MM.1S (cell line): ENCODE results near the gene RAB31.

Experiments used
- EZH2phosphoT487 ChIP-seq: fragments of 300-600 bp; sonication (generic); IDR thresholded peaks from 2 replicates; pipeline ENCODE4 v1.6.1; 2018; ENCODE audit warnings: antibody characterized with exemption, low read length
- TF ChIP-seq, protein P1 (sequence below): fragments of 300-600 bp; sonication (generic); IDR thresholded peaks from 2 replicates; pipeline ENCODE4 v1.5.1; 2016; ENCODE audit warnings: antibody characterized with exemption, low read length, mixed read lengths

DNA sequence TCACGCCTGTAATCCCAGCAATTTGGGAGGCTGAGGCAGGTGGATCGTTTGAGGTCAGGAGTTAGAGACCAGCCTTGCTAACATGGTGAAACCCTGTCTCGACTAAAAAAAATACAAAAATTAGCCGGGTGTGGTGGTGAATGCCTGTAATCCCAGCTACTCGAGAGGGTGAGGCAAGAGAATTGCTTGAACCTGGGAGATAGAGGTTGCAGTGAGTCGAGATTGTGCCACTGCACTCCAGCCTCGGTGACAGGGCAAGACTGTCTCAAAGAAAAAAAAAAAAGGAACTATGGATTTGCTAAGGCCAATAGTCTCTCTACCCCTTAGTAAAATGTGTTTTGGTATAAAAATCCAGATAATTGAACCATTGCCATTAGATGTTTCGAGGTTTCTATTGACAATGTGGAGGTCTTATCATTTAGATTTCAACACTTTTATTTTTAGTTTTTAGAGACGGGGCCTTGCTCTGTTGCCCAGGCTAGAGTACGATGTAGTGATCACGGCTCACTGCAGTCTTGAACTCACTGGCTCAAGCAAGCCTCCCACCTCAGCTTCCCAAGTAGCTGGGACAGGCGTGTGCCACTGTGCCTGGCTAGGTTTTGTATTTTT is 176.5 kb downstream of the RAB31 start:
- TF ChIP-seq, protein P1, sequence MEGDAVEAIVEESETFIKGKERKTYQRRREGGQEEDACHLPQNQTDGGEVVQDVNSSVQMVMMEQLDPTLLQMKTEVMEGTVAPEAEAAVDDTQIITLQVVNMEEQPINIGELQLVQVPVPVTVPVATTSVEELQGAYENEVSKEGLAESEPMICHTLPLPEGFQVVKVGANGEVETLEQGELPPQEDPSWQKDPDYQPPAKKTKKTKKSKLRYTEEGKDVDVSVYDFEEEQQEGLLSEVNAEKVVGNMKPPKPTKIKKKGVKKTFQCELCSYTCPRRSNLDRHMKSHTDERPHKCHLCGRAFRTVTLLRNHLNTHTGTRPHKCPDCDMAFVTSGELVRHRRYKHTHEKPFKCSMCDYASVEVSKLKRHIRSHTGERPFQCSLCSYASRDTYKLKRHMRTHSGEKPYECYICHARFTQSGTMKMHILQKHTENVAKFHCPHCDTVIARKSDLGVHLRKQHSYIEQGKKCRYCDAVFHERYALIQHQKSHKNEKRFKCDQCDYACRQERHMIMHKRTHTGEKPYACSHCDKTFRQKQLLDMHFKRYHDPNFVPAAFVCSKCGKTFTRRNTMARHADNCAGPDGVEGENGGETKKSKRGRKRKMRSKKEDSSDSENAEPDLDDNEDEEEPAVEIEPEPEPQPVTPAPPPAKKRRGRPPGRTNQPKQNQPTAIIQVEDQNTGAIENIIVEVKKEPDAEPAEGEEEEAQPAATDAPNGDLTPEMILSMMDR = no peak
- no peak for TF ChIP-seq EZH2phosphoT487
